Measurements from ENCODE around the gene LIG4.
"Not testable (repeated sequence)": the region's sequence is repeated elsewhere in the genome, so short reads cannot be mapped to it uniquely, and the experiment has no call there.

LIG4 gene

DNA sequence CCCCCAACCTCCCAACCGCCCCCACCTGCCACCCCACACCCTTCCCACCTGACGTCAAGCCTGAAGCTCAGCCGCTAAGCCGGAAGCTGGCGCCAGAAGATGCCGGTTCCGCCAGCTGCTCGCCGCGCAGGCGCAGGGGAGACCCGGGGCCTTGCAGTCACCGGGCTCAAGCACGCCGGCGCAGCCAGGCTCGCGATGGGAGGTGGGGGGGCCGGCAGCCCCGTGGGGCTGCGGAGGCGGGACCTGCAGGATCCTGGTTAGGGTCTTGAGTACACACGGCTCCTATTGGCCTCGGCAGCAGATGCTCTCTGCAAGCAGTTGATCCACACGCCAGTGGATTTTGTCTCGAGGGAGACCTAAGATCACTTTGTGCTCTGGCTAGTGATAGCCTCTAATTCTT lies at the start of gene LIG4:
Gene LIG4 (minus strand): TSS at position 101 of the 400 bp plus-strand sequence. CDS start 4,268 bp downstream, outside the sequence.
- DNase-seq, result peak; percentile 90

DNA sequence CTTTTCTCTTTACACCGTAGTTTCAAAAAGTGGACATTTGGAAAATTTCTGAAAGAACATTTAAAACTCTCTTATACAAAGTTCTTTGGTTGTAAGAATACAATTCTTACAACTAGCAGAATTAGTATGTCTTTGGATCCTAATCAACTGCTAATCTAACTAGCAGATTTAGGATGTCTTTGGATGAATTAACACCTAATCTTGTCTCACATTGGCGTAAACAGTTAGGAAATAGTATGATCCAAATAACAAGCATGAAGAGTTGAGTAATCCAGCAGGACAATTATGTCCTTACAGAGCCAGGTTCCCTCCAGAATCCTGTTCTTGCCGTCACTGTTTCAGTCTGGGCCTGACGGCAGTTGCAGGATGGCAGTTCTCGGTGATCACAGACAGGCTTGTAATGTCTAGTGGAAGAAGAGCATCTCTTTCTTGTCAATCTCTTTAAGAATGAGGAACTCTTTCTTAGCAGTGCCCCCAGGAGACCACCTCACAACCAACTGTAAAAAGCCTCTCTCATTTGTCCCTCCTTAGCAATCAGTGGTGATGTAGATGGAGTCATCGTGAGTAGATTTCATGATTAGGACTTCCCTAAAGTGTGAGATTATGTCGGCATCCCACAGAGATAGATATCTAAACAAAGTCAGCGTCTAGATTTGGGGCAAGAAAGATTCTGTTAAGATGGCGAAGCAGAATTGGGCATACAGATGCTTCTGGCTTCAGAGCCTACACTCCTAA lies 48.5 kb upstream of the LIG4 start:
- DNase-seq, result no peak

DNA sequence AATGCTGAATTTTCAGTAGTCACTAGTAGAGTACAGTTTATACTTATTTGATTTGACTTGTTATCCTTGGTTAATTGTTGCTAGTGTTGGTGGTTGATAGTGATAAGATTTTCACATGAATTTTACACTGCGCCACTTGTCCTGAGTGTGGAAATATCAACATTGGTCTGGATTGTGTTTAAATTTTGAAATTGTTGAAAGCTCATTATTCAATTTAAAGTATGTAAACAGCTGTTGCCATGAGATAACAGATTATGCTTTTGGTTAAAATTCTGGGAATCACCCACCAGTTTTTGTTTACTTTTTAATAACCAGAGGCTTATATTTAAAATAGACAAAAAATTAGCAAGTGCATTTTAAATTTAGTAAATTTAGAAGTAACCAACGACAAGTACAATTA lies 41.9 kb upstream of the LIG4 start:
- DNase-seq, result no peak

DNA sequence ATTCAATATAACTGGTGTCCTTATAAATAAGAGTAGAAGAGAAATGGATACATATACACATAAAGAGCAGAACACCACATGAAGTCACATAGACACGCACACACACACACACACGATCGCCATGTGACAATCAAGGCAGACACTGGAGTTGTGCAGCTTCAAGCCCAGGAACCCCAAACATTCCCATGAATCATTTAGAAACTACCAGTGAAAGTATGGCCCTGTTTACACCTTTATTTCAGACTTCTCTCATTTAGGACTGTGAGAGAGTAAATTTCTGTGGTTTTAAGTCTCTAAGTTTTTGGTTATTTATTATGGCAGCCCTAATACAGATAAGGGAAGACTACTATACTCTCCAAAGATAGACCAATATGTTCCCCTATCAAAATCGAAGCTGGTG lies 33.8 kb upstream of the LIG4 start:
- DNase-seq, result no peak

DNA sequence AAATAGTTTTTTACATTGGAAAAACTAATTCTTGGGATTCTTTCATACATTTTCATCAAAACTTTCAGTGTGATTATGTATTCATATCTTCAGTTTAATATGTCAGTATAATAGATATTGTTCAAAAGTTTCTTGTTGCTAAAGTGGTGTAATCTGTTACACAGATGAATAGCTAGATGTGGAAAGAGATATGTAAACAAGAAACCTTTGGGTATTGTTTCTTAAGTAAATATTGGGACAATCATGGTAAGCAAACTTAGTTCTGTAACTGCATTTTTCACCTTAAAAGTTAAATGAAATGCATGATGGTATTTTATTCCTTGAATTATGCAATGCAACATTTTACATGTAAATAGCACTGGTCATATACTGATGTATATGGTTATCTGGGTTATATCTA lies 15.0 kb upstream of the LIG4 start:
- no peak for DNase-seq

DNA sequence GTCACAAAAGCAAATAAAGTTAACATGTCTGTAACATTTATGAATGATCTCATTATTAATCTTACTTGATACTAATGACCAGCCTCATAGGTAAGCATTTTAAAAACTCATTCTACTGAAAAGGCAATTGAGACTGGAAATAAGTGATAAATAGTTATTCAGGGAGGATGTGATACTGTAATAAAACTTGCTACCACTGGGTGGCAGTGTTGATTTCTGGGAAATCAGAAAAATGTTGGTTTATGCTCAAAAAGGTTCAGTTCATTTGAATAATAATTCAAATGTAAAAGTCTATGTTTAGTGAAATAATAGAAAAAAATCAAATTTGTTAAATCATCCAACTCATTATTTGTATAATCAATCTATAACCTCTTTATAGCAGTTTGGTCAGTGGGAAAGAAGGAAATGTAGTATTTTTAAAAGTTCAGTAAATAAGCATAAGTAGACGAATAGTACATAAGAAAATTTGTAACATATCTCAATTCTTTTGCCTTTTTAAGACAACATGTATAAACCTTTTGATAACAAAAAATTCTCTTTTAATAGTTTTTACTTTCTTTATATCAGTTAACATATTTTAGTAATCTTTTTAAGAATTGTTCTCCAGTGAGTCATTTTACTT lies 12.4 kb upstream of the LIG4 start:
- no peak for DNase-seq

DNA sequence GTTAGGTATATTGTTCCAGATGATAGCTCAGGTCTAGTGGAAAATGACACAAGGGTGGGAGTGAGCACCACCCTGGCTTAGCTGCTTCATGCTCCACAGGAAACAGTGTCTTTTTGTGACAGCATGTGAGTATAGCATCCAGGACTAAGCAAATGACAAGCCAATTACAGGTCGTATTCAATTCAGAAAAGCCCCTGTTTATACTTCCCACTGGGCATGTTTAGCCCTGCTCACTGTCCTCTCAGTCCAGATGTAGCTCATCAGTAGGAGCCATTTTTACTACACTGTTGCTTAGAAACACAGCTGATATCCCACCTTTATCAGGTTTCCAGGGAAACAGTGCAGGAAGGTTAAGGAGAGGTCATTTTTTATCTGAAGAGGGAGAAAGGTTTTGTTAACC lies 10.8 kb upstream of the LIG4 start:
- no peak for DNase-seq

DNA sequence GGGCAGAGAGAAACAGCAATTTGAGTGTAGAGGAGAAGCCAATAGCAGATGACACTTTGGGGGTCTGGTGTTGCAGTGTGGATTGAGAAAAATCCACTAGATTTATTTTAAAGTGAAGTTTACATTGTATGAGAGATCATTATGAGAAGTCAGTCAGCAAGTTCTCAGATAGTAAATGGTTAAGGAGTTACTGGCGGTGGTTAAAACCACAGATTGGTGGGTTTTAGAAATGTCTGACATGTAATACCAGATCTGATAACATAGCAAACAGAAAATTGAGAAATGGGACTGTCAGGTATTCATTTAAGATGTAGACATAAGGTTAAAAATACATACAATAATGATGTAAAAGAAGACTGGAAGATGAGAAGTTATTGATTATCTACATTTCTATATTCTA lies 10.1 kb upstream of the LIG4 start:
- no peak for DNase-seq

DNA sequence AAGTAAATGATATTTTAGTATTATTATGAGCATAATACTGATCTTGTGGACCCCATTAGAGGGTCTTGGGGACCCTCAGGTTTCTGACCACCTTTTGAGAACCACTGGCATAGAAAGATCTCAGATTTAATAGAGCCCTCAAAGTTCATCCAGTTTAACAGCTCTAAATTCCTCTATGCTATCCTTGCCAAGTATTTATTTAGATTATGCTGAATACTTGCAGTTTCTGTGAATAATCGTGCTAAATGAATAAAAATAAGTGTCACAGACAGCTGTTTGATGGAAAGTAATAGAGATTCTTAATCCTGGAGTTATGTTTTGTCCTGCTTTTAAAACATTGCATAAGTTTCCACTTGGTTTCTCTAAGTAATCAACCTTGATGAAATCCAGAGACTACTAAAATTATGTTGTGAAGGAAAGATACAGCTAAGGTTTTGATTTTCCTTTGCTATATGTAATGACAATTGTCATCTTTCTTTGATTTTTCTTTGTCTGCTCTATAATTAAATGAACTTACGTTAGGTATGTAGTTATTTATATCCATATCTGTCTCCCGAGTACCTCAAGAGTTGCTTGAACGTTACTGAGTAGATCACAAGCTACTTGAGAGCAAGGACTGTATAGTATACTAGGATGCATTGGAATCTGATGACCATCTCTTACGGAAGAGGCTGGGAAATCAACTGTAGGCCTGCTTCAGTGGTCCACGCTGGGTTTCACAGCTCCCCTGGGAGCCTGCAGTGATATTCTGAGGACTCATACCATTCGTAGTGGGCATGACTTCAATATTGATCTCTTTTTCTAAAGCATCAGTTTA lies 8.6 kb upstream of the LIG4 start:
- no peak for DNase-seq

DNA sequence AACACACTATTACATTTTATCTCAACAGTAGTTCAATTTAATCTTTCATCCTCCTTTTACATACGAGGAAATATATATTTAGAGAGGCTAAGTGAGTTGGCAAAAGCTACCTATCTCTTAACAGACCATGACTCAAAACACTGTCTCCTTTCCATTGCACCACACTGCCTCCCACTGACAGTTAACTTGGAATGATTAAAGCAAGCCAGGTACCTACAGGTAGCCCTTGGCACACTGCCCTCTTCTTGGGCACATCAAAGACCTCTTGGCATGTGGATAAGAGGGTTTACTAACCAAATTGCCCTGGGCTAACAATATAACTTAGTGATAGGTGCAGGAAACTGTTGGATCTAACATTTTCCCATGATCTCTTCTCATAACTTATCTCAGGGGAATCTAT lies 4.7 kb upstream of the LIG4 start:
- DNase-seq, result no peak

DNA sequence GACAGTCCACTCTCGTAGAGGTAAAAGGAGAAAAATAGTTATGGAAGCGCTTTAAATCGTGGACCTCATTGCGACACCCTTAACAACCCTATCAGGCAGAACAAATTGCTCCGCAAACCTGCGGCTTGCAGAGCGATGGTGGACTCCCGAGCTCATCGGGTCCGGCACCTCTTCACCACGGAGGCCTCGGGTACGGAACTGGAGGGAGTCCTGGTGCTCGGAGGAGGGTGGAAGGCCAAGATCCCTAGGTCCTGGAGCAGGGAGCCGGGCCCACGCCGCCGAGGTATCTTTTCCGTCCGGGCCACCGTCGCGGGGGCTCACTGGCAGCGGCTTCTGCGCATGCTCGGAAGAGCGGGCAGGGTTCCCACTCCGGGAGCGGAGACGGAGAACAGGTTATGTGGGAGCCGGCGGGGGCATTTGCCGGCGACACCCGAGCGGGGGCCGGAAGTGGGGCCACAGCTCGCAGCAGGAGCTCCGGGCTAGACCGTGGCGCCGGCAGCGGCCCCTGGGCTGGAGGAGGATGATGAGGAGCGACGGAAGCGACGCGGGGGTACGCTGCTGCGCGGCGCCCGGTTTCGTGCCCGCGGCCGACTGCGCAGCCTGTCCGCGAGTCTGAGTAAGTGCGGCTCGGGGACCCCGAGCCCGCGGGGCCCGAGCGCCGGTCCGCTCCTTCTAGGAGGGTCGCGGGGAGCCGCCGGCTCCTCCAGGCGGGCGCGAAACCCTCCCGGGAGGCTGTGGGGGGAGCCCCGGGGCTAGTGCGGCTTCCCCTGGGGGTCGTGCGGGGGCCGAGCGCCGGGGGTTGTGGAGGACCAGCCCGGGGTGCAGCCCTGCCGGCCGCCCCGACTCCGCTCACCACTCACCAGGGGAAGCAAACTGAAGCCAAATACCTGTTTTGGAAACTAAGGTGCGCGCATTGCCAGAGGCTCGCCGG lies 3.0 kb upstream of the LIG4 start, which contains the start of gene ABHD13:
Gene ABHD13 (plus strand): TSS at position 349 of the 931 bp plus-strand sequence. CDS start 10,827 bp downstream, outside the sequence.
- peak; percentile 91 for DNase-seq

DNA sequence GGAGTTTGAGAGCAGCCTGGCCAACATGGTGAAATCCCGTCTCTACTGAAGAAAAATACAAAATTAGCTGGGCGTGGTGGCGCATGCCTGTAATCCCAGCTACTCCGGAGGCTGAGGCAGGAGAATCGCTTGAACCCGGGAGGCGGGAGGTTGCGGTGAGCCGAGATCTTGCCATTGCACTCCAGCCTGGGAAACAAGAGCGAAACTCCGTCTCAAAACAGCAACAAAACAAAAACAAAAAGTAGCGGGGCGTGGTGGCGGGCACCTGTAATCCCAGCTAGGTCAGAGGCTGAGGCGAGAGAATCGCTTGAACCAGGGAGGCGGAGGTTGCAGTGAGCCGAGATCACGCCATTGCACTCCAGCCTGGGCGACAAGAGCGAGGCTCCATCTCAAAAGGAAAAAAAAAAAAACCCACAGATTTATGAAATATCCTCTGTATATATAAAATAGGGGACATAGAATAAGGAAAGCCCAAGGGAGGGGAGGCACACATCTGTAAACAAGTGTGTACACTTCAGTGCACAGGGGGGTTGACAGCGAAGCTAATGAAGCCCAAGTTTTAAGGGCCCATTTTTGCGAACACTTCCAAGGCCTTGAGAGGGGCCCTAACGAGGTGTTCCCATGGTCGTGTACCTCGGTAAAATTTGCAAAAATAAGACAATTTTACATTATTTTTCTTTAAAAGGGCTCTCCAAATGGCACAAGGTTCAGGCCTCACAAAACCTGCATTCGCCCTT lies 2.1 kb upstream of the LIG4 start:
- DNase-seq, result not testable (repeated sequence)

DNA sequence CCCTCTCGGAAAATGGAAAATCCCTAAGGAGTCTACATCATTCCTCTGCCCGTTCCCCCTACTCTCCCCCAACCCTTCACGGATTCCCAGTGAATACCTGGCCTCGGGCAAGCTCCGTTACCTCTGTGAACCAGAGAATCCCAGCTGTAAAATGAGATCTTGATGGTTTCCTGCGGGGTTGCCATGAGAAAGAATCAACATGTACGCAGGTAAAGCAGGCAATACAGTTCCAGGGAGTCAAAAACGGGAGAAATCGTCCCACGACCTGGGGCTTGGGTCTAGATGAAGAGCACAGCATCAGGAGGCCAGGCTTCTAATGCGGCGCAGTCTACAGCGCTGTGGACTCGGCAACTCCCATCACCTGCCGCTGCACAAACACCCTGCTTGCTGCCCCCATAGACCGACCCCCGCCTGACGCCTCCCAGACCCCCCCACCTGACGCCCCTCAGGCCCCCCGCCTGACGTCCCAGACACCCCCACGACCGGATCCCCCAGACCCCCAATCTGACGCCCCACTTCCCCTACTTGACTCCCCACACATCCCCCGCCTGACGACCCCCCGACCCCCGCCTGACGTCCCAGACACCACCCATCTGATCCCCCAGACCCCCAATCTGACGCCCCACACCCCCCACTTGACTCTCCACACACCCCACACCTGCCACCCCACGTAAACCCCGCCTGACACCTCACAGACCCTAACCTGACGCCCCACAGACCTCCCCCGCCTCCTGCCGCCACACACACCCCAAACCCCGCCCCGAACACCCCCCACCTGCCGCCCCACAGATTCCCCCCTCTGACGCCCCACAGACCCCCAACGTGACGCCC lies 680 bp downstream of the LIG4 start:
- no peak for DNase-seq

DNA sequence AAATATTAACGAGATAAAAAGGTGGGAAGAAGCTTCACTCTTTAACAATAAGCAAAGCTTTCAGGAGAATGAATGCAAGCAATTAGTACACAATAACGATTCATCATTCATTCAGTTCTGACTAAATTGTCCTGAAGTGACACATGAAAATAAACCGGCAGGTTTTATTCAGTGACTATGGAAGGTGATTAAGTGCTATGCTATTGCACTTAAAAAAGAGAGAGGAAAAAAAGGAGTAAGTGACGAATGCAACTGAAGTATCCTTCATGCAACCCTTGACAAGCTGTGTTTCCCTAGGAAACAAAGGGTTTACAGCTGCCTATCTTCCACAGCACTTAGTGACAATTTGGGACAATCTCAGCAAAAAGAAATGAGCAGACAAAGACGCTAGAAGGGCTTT lies 1.4 kb downstream of the LIG4 start:
- DNase-seq, result no peak

DNA sequence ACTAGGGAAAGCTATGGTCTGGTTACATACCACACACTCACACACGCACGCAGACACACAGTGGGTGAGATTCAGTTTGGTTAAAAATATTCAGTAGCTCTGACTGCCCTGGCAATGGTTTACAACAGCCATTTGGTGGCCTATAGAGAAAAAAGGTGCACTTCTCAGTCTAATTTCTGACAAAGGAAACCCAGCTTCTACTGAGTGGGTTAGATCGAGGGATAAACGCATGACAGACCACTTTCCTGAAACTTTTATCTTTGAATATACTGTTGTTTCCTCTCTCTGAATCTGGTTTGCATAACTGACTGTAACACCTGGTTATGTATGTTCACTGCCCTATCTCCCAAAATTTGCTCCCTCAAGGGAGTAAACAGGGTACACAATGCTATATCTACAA lies 2.5 kb downstream of the LIG4 start:
- no peak for DNase-seq

DNA sequence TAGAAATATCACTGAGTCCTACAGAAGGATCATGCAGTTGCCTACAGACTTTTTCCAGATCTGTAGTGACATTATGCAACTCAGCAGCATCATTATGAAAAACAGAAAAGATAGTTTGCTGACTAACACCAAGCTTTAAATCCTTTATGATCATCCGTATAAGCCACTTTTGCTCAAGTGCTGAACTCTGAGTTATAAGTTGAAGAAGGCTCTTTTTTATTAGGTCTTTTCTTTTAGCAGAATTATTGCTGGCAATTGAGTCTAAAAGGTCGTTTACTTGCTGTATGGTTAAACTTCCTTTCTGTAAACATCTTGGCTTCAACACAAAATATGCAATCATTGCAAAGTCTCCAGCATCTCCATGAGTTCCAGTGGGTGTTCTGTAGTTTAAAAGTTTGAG lies 4.8 kb downstream of the LIG4 start:
- DNase-seq, result no peak

DNA sequence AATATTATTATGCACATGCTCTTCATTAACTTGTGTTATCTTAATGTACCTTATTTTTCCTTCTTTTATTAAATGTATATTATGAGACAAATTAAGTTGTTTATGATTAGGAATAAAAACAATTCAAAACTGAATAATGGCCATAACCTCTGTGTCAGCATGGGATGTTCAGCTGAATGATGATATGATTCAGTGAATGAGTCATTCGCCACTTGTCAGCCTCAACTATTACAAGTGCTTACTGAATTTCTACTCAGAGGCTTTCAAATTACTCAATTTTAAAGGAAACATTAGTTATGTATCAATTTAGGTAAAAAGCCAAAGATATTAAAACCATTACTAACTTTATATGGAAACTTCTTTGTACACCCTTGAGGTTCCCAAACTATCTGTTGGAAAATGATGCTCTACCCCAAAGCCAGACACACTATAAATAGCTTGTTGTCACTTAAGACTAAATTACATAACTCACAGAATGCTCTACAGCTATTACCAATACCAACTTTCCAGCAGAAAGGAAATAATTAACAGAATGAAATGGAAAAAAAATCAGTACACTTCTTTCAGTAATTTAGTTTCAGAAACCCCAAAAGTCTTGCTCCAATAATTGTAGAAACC lies 14.4 kb downstream of the LIG4 start:
- DNase-seq, result no peak

DNA sequence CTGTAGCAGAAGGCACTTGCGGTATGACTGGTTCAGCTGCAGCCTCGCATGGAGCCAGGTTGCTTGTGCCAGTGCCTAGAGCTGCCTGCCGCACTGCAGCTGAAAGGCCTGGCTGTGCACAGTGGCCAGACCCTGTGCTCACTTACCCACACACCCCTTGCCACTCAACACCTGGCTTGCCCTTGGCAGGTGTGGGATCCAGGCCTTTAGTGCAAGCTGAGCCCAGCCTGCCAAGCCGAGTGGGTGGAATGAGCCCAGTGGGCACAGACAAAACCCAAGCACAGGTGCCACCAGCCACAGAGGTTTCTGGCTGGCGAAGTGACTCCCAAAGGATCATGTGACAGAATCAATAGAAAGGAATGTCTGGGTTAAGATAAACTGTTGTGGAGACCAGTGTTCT lies 19.5 kb downstream of the LIG4 start:
- no peak for DNase-seq

DNA sequence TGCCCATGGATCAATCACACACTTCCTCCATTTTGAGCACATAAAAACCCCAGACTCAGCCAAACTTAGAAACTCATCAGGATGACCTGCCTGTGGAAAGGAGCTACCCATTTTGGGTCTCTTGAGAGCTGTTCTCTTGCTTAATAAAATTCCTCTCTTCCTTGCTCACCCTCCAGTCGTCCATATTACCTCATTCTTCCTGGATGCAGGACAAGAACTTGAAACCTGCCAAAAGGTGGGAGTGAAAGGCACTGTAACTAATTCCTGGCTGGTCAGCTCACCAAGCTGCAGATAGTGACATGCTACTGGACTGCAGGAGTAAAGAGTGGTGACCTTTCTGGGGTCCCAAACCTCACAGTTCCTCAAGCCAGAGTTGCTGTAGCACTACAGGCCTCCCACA lies 20.2 kb downstream of the LIG4 start:
- DNase-seq, result no peak

DNA sequence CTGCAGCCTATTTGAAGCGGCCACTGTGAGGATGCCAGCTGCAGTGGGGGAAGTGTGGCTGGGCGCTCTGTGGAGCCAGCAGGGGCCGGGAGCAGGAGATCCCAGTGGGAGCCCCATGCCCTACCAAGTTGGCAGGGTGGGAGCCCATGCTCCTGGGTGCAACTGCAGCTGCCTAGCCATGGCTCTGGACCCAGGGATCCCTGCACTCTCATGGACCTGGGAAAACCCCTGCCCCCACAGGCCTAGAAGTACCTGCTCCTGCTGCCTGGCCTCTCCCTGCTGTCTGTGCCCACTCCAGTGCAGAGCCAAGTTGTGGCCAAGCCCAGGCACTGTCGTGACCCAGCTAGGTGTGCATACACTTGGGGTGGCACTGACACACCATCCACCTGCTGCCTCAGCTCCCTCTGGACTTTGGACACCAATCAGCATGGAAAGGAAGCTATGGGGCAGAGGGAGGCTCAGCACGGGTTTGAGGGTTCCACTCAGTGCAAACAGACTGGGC lies 20.9 kb downstream of the LIG4 start:
- DNase-seq, result no peak

Data from activated T-cell treated with anti-CD3 and anti-CD28 coated beads, Interleukin-2, amount 50 U/mL, for 1 hour (primary cell).